Nucleus accumbens (tissue), 56 donors: Measurements from ENCODE around the gene CALB2.
"Not testable (repeated sequence)": the region's sequence is repeated elsewhere in the genome, so short reads cannot be mapped to it uniquely, and the experiment has no call there.

Experiments used
- DNase-seq, 56 donors: peaks; one replicate each; lab custom pipeline; 2025; lab: John Stamatoyannopoulos, UW

The CALB2 gene

GRCh38 chr16:71358464-71358998 is at the start of gene CALB2:
Gene CALB2, plus strand, starts transcription at chr16:71358723. Its CDS starts 70 bp downstream, at chr16:71358793.
- peak in 35 of 56 donors; percentile 5 to 75 (median 21) for DNase-seq

- peak in 13 of 56 donors; percentile 1 to 26 (median 5) for DNase-seq
These were observed 46.9 kb upstream of the CALB2 start for GRCh38 chr16:71311553-71312158.

- DNase-seq, result not testable (repeated sequence)
These were observed 44.9 kb upstream of the CALB2 start for GRCh38 chr16:71313591-71313990.

- no peak for DNase-seq
These were observed 43.3 kb upstream of the CALB2 start for GRCh38 chr16:71315269-71315668.

- DNase-seq, result no peak
These were observed 38.5 kb upstream of the CALB2 start for GRCh38 chr16:71319999-71320398.

GRCh38 chr16:71327720-71328119 is 30.8 kb upstream of the CALB2 start:
- no peak for DNase-seq

GRCh38 chr16:71328151-71328550 is 30.4 kb upstream of the CALB2 start:
- DNase-seq, result peak in 1 of 56 donors; percentile 10

- no peak for DNase-seq
These were observed 20.9 kb upstream of the CALB2 start for GRCh38 chr16:71337631-71338030.

- DNase-seq, result no peak
These were observed 20.3 kb upstream of the CALB2 start for GRCh38 chr16:71338193-71338592.

GRCh38 chr16:71338632-71339031 is 19.9 kb upstream of the CALB2 start:
- no peak for DNase-seq

GRCh38 chr16:71339236-71340171 is 19.0 kb upstream of the CALB2 start:
- DNase-seq, result no peak

GRCh38 chr16:71340406-71340805 is 18.1 kb upstream of the CALB2 start:
- no peak for DNase-seq

GRCh38 chr16:71341881-71342280 is 16.6 kb upstream of the CALB2 start:
- no peak for DNase-seq

GRCh38 chr16:71343078-71343477 is 15.4 kb upstream of the CALB2 start:
- no peak for DNase-seq

- DNase-seq, result no peak
These were observed 14.1 kb upstream of the CALB2 start for GRCh38 chr16:71344315-71344905.

- no peak for DNase-seq
These were observed 13.5 kb upstream of the CALB2 start for GRCh38 chr16:71345031-71345430.

- no peak for DNase-seq
These were observed 11.4 kb upstream of the CALB2 start for GRCh38 chr16:71347146-71347545.

GRCh38 chr16:71348262-71349085 is 10.0 kb upstream of the CALB2 start:
- DNase-seq, result no peak

- DNase-seq, result no peak
These were observed 7.5 kb upstream of the CALB2 start for GRCh38 chr16:71350821-71351557.

GRCh38 chr16:71351558-71351901 is 7.0 kb upstream of the CALB2 start:
- DNase-seq, result no peak
